HG02623 (cell line): ENCODE results near the gene ISOC1.
A peak's percentile ranks its signal among the peaks of the same experiment; 100 is the strongest.

Experiments used
- ATAC-seq: cut with Tn5 transposase; IDR thresholded peaks from one replicate; pipeline ENCODE4 v1.9.1; 2021; ENCODE audit warnings: moderate library complexity; ENCODE audit not compliant: unreplicated experiment

The ISOC1 gene

DNA sequence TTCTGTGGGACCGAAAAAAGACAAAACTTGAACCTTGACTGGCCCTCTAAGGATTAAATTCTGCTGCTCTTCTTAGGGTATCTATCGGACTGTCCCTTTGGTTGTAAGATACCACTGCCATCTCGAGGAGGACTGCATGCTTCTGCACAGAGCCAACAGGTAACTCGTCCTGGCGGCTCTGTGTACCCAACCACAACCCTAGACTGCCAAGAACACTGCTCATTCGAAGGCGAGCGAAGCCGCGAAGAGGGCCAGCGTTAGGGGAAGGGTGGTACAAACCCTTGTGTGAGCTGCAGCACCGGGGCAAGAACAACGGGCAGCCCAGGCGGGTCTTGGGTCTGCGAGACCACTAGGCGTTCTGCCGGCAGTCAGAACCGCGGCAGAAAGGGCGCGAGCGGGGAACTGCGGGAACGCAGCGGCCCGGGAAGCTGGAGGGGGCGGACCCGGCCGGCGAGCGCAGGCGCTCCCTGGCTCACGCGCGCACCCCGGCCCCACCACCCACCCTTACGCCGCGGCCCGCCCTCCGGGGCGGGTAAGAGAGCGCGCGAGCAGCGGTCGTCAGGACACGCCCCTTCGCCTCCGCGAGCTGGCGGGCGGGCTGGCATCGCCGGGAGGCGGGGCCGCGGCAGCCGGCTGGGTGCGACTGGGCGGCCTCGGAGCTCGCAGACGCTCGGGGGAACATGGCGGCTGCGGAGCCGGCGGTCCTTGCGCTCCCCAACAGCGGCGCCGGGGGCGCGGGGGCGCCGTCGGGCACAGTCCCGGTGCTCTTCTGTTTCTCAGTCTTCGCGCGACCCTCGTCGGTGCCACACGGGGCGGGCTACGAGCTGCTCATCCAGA is at the start of gene ISOC1:
Gene ISOC1, plus strand, starts transcription at position 663 of the 837 bp plus-strand sequence. Its CDS starts 18 bp downstream, at position 681.
- ATAC-seq, result peak; percentile 88

- no peak for ATAC-seq
These were observed 48.4 kb upstream of the ISOC1 start for GRCh38 chr5:129046151-129046550.

- no peak for ATAC-seq
These were observed 46.0 kb upstream of the ISOC1 start for GRCh38 chr5:129048509-129048908.

GRCh38 chr5:129049126-129049799 is 45.3 kb upstream of the ISOC1 start:
- no peak for ATAC-seq

DNA sequence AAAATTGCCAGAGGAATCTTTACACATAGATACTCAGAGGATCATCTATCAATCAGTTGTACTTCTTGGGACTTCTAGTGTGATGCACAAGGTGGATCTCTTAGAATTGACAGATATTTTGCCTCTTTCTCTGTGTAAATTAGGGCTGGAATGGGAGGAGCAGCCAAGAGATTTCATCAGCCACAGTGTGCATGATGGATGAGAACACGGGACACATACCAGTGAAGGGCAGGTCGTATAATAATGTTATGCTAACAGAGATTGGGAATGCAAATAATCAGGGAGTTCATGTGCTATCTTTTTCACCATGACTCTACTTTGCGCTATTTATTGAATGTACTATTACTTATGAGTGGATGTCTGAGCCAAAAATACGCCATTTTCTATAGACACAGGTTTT is 43.3 kb upstream of the ISOC1 start:
- ATAC-seq, result no peak

DNA sequence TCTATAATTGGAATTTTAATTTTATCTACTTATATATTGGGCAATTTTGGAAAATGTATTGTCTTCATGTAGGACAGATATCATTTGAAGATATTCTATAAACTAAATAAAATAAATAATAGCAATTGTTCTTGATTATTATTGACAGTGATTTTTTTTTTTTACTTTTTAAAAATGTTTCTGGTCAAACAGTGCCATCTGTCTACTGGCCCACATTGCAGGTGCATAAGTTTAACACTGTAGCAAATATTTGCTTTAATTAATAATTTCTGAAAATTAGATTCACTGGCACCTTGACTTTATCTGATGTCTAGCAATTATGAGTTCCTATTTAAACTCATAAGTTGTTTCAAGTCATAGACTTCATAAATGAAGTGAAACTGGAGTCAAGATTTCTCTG is 41.1 kb upstream of the ISOC1 start:
- ATAC-seq, result no peak

DNA sequence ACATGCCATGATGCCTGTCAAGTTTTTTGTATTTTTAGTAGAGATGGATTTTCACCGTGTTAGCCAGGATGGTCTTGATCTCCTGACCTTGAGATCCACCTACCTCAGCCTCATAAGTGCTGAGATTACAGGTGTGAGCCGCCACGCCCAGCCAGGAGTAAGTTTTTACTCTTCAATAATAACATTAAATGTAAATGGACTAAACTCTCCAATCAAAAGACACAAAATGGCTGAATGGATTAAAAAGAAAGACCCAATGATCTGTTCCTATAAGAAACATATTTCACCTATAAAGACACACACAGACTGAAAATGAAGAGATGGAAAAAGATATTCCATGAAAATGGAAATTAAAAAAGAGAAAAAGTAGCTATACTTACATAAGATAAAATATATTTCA is 37.2 kb upstream of the ISOC1 start:
- no peak for ATAC-seq

- ATAC-seq, result no peak
These were observed 32.7 kb upstream of the ISOC1 start for GRCh38 chr5:129061849-129062248.

DNA sequence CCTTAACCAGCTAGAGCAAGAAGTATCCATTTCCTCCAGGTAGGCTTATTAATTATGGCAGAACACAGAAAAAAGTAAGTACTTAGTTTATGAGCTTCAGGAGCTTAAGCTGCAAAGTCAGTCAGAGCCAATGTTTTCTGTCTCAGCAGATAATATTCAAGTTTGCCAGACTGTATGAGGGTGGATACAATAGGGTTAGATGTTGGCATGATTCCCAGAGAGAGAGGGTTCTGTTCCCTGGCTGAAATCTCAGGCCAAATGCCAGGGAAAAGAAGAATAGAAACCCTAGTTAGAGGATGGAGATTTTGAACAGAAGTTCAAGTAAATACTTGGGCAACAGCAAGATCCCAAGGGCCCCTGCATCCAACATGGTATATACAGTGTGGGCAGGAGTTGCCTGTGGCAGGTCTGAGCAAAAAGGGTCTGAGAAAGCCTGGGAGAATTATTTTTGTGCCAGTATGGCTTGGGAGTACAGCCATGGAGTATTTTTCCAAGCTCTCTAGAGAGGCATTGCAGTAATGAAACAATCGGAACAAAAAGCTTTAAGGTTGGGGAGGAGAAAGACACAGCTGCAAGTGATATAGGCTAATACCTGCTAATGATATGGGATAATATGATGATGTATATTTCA is 31.0 kb upstream of the ISOC1 start:
- ATAC-seq, result no peak

GRCh38 chr5:129065721-129066120 is 28.8 kb upstream of the ISOC1 start:
- no peak for ATAC-seq

GRCh38 chr5:129067745-129068144 is 26.8 kb upstream of the ISOC1 start:
- no peak for ATAC-seq

- peak; percentile 78 for ATAC-seq
These were observed 25.3 kb upstream of the ISOC1 start for GRCh38 chr5:129069292-129069691.

GRCh38 chr5:129073111-129073510 is 21.4 kb upstream of the ISOC1 start:
- ATAC-seq, result no peak

DNA sequence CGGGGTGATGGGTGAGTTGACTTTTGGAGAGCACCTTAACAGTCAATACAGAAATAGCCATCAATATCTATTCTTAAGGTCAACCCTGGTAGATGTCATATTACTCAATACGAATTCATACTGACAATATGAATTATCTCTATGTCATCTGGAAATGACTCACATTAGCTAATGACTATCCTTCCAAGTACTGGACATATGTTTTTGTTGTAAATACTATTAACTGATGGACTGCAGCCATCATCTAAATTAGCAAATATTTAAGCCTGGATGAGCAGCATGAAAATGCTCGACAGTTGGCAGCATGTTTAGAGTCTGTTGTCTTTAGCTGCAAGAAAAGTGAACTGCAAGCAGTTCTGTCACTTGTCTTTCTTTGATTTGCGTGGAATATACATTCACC is 19.6 kb upstream of the ISOC1 start:
- ATAC-seq, result no peak

- ATAC-seq, result no peak
These were observed 17.0 kb upstream of the ISOC1 start for GRCh38 chr5:129077433-129078075.

DNA sequence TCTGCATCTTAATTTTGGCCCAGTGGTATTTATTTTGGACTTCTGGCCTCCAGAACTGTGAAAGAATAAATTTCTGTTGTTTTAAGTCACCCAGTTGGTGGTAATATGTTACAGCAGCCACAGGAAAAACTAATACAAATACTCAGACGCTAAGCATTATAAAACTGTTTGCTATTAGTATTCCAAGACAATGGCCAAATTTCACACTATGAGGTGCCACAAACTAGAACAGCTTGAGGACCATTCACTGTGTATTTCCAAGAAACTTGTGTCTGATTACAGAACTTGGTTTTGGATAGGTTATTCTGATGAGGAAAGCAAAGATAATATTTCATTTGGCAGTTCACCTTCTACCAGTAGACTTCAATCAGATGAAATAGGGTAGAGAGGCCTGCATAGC is 16.3 kb upstream of the ISOC1 start:
- ATAC-seq, result no peak

GRCh38 chr5:129078660-129079059 is 15.9 kb upstream of the ISOC1 start:
- ATAC-seq, result no peak

DNA sequence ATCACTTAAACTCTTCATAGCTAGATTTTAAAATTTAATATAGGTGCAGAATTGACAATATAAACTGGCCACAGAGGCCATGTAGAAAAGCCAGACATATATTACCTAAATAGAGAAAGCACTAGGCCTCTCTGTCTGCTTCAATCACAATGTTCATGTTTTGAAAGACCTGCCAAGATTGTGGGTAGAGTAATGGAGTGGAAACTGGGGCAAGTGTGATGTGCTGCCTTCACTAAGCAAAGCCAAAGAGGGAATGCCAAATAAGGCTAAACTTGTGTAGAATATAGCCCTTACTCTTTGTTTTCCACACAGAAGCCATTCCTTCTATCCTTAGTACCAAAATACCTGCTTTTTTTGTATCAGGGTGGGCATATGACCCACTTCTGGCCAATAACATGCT is 15.1 kb upstream of the ISOC1 start:
- ATAC-seq, result no peak

DNA sequence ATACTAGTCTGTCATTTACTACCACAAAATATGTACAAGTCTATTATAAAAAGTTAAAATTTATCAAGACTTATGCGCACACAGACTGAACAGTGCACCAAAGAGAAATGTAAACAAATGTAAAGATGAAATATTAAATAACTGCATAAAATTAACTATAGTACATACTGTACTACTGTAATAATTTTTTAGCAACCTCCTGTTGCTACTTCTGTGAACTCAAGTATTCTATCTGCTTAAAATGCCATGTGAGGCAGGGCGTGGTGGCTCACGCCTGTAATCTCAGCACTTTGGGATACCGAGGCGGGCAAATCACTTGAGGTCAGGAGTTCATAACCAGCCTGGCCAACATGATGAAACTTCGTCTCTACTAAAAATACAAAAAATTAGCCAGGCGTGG is 13.8 kb upstream of the ISOC1 start:
- no peak for ATAC-seq

DNA sequence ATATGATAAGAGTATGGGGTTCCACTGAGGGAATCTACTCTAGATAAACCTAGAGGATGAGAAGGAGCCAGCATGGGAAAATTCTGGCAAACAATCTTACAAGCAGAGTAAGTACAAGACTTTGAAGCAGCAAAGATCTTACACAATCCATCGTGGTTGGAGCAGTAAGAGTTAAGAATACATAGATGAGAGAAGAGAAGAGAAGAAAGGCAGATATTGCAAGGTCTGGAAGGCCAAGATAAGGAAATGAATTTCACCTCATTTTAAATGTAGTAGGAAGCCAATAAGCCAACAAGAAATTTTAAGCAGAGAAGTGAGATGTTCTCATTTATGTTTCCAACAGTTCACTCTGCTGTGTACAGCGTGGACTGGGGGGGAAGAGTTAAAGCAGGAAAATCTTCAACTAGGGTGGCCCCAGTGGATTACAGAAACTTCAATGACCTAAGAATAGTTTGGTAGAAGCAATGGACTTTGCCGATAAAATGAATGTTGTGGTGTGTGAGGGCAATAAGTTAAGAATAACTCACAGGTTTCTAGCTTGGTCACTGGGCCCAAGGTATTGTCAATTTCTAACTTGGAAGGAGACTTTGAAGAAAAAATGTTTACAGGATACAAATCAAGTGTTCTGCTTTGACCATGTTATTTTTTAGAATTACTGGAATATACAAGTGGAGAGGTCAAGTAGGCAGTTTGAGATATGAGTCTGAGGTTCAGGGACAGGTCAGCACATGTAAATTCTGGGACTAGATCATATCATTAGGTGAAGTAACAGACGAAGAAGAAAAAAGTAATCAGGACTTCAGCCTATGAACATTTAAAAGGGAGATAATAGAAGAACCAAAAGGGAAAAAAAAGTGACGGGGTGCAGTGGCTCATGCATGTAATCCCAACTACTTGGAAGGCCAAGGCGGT is 12.1 kb upstream of the ISOC1 start:
- ATAC-seq, result no peak
